NCI-H1436 (cell line): ENCODE data around the gene PAXIP1.
A peak's percentile ranks its signal among the peaks of the same experiment; 100 is the strongest.
"Not testable (repeated sequence)": the region's sequence is repeated elsewhere in the genome, so short reads cannot be mapped to it uniquely, and the experiment has no call there.

Experiments
- DNase-seq: peaks from one replicate; lab custom pipeline; 2025; lab: John Stamatoyannopoulos, UW

Gene PAXIP1

DNA sequence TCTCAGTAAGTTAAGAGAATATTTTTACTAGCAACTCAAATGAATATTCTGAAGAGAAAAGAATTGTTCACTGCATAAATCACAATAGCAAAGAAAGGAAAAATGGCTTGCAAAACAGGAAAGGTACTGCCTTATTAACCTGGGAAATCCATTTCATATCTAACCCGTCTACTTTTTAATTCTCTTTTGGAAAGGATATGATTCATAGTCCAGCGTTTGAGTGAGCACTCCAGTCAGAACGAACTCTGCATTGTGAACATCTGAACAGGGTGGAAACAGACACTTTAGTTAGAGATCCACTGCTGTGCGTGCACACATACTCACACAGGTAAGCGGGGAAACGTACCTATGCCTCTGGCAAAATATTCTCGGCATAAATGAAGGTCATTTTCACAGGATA, 56.8 kb downstream of the PAXIP1 start:
- no peak for DNase-seq

DNA sequence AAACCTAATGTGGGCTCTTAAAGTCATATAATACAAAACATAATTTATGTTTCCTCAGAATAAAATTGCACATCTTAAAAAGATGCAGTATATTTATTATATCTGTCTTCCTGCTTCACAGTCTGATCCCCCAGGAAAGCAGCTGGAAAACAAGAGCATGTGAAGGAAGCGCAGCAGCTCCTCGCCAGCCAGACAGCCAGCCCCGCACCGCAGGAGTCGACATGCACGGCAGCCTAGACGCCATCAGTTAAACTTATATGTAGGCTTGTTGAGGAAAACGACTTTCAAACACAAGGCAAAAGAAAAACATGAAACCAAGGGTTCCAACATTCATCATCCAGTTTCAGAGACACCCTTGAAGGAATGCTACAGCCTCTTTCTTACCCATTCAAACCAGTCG, 59.0 kb downstream of the PAXIP1 start:
- no peak for DNase-seq

DNA sequence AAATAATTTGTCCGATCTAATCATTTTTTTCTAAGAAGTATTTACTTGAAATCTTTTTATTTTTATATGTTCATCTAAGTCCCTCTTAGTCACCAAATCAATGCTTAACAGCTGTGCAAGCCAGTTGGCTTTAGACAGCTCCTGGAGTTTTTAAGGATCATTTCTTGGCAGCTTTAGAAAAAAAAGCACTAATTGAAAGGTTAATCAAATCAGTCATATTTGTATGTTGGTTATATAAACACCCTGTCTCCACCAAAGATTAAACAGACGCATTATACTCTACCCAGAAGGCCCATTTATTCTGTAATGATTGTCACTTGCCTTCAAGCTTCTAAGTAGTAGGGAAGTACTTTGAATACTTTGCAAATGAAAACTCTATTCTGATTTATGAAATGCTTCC, 60.2 kb downstream of the PAXIP1 start:
- no peak for DNase-seq

DNA sequence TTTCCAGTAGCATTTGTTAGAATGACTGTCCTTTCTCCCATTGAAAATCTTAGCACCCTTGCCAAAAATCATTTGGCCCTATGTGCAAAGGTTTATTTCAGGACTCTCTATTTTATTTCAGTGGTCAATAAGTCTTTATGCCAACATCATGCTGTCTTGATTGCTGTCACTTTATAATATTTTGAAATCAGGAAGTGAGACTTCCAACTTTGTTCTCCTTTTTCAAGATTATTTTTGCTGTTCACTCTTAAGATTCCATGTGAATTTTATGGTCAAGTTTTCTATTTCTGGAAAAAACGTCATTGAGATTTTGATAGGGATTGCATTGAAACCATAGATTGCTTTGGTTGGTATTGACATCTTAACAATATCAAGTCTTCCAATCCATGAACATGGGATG, 65.1 kb downstream of the PAXIP1 start:
- no peak for DNase-seq

- not testable (repeated sequence) for DNase-seq
Observed at GRCh38 chr7:154934353-154934952, 68.5 kb downstream of the PAXIP1 start.

DNA sequence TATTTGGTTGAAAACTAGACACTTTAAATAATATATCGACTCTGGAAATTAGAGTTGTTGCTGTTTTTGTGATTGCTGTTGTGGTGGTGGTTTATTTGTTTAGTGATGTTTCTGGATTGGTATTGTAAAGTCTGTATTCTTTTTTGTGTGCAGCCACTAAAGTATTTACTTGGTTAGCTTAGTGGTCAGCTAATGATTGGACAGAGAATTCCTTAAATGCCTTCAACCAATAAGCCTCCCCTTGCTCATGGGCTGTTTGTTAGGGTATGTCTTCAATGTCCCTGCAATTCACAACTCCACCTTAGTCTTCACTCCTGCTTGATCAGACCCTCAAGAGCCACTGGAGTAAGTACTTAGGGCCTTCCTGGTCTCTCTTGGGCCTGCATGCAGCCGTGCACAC, 71.0 kb downstream of the PAXIP1 start:
- DNase-seq: no peak

DNA sequence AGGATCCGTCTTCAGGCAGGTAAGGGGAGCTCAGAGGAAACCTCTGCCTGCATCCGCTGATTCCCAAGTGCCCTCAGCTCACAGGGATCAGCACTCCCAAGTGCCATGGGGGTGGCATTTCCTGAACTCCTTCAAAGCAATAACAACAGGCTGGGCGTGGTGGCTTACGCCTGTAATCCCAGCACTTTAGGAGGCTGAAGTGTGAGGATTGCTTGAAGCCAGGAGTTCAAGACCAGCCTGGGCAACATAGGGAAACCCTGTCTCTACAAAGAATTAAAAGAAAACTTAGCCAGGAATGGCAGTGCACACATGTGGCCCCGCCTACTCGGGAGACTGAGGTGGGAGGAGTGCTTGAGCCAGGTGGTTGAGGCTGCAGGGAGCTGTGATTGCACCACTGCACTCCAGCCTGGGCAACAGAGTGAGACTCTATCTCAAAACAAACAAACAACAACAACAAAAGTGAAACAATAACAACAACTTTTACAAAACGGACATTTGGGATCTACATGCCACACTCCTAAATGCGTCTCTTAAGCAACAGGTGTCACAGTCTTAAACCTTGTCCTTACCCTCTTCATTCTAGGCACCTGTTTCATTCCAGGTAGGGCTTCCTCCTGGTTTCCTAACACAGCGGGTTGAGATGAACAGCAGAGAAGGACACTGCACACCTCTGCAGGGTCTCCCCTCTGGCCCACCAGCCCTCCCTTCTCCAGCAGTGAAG, 73.8 kb downstream of the PAXIP1 start:
- DNase-seq: no peak

DNA sequence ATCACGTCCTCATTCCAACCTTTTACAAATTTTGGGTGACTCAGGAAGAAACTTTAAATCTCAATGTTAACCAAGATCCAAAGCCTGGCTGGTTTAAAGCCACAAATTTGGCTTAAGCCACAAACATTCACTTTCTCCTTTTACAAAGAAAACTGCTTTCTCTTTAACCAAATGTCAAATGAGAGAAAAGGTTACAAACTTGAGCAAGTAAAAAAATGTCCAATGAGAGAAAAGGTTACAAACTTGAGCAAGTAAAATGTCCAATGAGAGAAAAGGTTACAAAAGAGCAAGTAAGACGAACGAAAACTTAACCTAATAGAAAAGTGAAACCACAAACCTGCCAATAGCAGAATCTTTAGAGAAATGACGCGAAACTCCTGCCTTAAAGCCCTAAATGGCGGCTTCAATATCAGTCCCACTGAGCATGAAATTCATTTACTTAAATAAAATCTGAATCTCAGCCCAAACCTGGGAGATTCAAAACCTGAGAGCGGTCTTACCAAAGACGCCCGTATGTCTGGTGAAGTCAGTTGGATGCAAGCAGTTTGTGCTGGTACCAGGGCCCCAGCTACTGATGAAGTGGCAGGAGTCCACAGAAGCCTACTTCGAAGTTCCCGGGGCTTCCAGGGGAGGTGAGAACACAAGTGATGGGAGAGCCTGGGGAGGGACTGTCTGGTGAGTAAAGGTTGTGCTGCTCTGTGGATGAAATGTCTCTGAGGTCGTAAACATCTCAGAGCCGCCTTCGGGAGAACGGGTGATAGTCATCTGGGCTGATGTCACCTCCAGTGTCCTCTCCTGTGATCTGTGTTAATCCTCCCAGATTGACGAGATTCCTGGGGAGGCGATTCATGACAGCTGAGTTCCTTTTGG, 74.6 kb downstream of the PAXIP1 start:
- peak; percentile 57 for DNase-seq

- DNase-seq: peak; percentile 80
Observed at GRCh38 chr7:154927624-154928125, 75.2 kb downstream of the PAXIP1 start.

DNA sequence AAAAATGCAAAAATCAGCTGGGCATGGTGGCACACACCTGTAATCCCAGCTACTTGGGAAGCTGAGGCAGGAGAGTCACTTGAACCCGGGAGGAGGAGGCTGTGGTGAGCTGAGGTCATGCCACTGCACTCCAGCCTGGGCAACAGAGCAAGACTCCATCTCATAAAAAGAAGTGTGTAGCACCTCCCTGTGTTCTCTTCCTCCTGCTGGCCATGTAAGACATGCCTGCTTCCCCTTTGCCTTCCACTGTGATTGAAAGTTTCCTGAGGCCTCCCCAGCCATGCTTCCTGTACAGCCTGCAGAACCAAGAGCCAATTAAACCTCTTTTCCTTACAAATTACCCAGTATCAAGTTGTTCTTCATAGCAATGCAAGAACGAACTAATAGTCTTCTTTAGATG, 80.5 kb downstream of the PAXIP1 start:
- DNase-seq: not testable (repeated sequence)

DNA sequence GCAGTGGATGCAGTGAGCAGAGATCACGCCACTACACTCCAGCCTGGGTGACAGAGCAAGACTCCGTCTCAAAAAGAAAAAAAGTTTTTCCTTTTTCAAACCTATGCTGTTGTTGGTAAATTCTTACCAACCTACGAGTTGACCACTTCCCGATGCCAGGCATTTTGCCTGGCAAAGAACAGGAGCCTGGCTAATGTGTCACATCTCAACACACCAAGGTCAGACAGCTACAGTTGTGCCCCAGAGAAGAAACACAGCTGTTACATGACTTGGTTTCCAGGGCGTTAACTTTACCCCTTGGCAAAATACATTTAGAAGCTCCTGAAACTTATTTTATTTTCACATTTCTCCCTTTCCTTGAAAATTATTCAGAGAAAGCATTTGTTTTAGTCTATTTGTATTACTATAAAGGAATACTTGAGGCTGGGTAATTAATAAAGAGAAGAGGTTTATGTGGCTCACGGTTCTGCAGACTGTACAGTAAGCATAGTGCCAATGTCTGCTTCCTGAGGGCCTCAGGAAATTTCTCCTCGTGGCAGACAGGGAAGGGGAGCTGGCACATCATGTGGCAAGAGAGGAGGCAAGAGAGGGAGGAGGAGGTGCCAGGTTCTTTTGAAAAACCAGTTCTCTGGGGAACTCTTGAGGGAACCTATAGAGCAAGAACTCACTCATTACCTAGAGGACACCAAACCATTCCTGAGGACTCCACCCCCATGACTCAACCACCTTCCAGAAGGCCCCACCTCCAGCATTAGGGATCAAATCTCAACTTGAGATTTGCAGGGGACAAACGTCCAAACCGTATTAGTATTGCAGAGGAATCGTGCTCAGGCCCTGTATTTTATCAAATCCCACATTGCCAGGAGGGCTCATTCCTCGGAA, 83.3 kb downstream of the PAXIP1 start:
- no peak for DNase-seq

GRCh38 chr7:154918741-154919140, 84.2 kb downstream of the PAXIP1 start:
- DNase-seq: no peak

DNA sequence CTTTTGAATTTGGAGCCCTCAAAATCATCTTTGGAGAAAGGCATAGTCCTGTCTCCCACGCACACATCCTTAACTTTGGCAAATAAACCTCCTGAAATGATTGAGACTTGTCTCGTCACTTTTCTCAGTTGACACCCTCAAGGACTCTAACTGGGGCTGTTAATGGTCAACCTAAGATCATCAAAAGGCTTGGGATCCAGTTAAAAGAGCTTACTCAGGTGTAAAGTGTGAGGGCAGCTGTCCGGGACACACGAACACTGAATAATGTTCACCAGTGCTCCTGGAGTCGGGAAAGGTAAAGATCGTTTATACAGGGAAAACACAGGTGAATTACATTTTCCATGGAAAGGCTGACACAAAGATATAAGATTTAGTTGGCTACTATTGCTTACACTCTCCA, 84.7 kb downstream of the PAXIP1 start:
- DNase-seq: no peak

DNA sequence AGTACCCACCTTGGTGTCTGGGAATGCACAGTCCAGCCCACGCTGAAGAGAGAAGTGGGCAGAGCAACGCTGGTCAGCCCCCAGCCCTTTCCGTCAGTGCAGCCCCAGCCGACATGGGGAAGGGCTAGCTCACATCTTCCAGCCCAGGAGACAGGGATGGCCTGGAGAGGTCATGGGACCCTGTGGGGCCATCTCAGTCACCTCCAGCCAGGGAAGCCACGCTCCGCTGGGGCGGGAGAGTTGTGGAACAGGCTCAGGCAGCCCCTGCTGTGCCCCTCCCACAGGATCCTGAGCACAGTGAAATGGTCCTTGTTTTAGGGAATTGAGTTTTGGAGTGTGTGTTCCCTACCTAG, 85.1 kb downstream of the PAXIP1 start:
- DNase-seq: no peak

DNA sequence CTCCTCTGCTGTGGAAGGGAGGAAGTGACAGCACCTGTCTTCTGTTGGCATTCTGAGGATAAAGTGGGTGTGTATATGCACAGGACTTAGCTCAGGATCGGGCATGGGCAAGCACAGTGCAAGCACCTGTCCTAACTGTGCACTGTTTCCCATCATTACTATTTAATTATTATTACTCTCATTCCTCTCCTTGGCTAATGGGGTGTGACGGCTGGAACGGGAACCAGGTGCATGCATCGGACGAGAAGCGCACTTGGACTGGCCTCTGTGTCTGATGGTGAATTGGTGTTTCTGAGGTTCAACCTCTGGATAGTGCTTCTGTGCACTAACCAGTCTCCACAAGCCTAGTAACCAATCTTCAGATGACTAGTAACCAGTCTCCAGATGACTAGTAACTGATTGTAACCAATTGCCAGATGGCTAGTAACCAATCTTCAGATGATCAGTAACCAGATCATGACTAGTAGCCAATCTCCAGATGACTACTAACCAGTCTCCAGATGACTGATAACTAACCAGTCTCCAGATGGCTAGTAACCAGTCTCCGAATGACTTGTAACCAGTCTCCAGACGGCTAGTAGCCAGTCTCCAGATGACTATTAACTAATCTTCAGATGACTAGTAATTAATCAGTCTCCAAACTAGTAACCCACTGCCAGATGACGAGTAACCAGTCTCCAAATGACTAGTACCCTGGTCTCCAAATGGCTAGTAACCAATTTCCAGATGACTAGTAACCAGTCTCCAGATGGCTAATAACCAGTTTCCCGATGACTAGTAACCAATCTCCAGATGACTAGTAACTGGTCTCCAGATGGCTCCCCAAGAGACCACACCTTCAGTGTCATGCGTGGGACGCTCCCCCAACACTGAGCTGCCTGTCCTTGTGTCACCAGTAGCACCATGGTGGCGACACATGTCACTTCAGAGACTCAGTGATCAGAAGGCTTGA, 85.8 kb downstream of the PAXIP1 start:
- DNase-seq: no peak

- no peak for DNase-seq
Observed at GRCh38 chr7:154916381-154916780, 86.5 kb downstream of the PAXIP1 start.

GRCh38 chr7:154915600-154915999, 87.3 kb downstream of the PAXIP1 start:
- no peak for DNase-seq

GRCh38 chr7:154914996-154915380, 87.9 kb downstream of the PAXIP1 start:
- DNase-seq: no peak

DNA sequence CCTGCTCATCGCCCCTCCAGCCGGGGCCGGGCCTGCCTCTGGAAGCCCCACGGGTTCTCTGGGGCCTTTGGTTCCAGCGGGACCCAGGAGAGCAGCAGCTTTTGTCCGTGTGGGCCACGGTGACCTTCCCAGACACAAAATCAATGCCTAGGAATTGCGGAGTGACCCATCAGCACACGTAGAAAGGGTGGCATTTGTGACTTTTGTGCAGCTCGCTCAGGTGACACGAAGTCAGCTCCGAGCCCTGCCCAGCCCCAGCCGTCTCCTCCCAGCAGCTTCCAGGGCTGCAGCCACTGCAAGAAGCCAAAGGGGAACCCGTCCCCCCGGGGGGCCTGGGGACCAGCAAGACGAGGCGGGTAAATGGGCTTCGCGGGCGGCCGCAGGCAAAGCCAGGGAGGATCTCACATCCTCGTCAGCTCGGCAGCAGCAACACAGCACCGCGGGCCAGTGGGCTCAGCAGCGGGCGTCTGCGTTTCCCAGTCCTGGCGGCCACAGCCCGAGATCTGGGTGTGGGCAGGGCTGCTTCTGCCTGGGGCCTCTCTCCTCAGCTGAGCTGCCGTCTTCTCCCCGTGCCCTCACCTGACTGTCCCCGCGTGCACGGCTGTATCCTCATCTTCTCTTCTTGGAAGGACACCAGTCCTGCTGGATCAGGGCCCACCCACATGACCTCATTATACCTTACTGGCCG, 88.5 kb downstream of the PAXIP1 start:
- DNase-seq: no peak

DNA sequence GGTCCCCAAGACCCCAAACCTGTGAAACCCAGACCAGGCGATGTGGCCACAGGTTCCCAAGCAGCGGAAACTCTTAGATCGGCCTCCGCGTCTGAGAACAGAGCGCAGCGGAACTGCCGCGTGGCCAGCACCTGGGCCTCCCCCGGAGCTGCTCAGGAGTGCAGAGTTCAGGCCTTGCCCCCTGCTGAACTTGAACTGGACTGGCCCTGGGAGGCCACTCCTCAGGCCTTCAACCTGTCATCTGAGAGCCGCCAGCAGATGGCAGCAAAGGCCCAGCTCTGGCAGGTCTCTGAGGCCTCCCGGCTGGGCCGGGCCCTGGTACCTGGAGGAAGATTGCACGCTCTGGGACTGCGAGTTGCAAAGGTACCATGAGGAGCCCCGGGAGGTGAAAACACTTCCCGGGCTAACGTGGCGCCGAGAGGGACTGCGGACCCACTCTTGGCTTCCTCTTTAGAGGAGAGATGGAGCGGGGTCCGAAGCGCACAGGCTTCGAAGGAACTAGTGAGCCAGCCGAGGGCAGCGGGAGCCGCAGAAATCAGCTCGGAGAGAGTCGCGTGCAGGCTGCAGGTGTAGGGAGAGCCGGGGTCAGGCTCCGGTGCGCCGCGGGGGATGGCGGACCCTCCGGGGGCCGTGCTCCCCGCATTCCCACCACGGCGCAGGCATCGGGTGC, 89.2 kb downstream of the PAXIP1 start:
- DNase-seq: peak; percentile 42
